NCI-H187 (cell line): ENCODE measurements around the gene DYDC1.
"Not testable (repeated sequence)": the region's sequence is repeated elsewhere in the genome, so short reads cannot be mapped to it uniquely, and the experiment has no call there.

Experiments
- DNase-seq, 2 experiments: peaks; one replicate each; lab custom pipeline; 2025; lab: John Stamatoyannopoulos, UW

Gene DYDC1

DNA sequence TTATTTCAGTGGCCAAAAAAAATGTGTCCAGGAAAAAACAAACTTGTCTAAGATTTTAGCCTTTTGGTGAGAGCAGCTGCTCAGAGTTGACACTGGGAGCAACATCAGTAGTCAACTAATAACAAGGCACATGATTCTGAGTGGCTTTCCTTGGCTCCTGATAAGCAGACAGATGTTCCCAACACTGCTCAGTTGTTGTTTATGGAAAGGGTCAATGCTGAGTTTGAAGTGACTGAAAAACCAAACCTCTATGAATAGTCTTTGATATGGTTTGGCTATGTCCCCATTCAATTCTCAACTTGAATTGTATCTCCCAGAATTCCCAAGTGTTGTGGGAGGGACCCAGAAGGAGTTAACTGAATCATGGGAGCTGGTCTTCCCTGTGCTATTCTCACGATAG is 12.3 kb downstream of the DYDC1 start:
- no peak for DNase-seq

DNA sequence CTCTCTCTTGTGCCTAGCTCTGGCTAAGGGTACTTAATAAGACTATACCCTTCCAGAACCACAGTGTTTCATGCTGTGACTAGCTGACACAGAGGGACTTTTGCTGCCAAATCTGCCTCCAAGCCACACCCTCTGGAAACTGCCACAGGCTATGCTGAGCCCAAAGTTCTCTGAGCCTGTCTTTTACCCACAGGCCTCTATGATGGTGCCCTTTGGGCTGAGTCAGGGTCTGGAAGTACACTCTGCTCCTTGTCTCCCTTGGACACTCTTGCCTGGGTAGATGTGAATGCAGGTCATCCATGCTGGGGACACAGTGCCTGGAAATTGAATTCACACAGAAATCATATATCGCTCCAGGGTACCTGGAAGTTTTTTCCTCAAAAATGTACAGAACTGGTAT is 22.6 kb downstream of the DYDC1 start:
- DNase-seq, result no peak

DNA sequence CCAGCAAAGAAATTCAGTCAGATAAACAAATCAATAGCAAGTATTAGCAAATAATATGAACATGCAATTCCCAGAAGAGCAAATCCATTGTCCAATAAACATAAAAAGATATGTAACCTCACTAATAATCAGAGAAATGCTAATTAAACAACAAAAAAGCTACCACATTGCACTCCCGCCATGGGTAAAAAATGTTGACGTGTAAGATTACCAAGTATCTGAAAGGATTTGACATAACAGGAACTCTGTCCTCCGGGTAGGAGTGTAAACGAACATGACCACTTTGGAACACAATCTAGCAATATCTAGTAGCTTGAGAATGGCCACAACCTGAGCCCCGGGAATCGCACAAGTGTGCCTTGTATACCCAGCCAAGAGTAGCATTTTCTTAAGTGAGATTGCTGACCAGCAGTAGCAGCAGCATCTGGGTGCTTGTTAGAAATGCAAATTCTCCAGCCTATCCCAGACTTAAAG is 31.6 kb downstream of the DYDC1 start:
- DNase-seq, result no peak

DNA sequence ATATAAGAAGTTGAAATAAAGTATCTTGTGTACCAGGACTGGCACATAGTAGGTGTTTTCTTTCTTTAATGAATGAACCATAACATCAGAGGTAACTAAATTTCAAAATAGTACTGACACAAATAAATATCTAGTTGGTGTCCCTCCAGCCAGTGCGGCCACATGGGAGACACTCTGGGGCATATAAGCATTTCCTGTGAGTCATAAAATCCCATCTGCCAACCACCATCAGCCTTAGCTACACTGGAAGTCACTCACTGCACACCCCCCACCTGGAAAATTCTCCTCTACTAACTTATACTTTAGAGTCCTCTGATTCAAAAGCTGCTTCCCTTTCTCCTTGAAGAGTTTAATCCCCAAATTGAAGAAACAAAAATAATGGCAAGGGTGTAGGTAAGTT is 32.5 kb downstream of the DYDC1 start:
- no peak for DNase-seq

DNA sequence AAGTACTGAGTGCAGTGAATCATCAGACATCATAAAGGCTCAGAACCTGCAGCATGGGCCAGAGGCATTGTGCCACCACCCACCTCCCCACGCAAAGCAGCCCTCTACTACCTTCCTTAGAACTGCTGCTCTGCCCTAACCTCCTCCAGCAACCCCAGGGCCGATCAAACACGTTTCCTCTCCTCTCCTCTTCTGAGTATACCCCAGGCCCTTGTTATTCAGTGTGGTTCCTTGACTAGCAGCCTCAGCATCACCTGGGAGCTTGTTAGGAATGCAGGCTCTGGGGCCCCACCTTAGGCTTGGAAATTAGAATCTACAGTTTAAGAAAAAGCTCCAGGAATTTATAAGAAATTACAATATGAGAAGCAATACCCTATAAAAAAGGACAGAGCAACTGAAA is 33.2 kb downstream of the DYDC1 start:
- DNase-seq, result no peak

DNA sequence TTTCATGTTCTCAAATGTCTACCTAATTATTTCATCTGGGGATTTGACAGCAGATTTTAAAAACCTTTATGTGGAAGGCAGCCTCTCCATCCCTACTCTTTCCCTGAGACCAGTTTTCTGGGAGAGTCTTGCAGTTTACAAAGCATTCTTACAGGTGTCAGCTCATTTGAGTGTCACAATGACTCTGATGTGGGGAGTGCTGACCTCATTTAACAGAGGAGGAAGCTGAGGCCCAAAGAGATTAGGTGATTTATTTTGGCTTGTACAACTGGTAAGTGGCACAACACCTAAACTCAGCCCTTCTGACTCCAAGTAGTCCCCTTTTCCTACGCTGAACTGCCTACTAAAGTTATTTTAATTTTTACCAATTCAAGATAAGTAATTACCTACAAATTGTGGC is 33.8 kb downstream of the DYDC1 start:
- no peak for DNase-seq

DNA sequence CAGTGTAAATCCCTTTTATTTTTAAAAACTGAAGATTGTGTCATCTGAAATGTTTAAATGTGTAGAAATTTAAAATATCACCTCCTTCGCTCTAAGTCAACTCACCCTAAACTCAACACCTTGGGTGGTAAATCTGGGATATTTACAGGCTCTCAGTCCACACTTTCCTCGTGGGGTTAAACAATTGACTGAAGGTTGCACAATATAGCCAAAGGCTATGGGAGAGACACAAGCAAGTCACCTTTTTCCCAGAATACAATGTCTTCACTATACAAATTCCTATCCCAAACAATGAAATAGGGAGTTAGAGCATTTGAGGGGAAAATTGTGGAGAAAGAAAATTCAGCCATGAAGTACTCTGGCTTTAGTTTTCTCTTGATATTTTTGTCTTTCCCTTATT is 34.4 kb downstream of the DYDC1 start:
- no peak for DNase-seq

DNA sequence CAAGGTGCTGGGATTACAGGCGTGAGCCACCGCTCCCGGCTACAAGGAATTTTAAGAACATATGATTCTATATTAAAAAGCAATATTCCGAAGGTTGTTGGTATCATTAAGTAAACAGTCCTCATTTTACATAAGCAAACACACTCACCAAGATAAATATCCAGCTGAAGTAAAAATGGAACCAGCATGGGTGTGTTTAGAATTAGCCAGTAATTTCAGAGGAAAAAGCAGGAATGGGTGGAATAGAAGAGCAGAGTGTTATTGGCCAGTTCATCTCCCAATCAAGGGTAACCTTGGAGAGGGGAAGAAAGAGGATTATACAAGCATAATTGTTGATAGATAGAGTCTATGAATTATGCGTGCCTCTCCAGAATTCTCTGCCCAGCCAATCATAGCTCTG is 35.4 kb downstream of the DYDC1 start:
- DNase-seq, result no peak

DNA sequence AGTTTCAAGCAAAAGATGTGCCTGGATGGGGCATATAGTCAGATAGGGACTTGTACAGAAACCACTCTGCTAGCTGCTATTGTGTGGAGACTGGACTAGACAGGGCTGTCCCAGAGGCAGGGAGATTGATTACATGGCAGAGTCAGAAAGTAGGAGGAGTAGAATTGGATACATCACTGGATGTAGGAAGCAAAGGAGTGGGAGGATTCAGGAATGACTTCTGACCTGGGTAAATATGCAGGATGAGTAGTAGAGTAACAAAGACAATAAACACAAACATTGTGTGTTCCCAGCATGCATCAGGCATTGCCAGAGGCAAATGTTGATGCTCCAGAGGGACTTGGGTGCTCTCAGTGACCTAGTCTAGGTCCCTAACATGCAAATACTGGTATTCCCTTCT is 36.2 kb downstream of the DYDC1 start:
- DNase-seq, result no peak

DNA sequence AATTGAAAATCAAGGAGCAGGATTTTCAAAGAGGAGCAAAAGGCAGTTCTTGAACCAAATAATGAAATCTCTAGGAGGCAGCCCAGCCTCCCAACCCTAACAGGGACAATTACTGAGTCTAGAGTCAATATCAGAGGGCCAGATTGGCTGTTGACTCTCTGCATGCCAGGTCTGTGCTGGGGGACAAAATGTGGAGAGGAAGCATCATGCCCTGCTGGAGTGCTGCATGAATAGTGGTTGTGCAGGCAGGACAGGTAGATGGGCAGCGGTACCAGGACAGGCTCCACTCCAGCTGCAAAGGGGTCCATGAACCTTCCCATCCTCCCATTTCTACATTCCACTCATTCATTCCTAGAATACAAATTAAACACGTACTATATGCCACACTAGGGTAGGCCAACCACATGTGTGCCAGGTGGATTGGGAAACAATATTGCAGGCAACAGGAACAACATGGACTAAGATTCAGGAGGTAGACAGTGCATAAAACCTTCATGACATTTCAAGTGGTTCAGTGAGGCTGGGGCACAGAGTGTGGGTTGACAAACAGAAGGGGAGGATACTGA is 36.7 kb downstream of the DYDC1 start:
- DNase-seq, result no peak

DNA sequence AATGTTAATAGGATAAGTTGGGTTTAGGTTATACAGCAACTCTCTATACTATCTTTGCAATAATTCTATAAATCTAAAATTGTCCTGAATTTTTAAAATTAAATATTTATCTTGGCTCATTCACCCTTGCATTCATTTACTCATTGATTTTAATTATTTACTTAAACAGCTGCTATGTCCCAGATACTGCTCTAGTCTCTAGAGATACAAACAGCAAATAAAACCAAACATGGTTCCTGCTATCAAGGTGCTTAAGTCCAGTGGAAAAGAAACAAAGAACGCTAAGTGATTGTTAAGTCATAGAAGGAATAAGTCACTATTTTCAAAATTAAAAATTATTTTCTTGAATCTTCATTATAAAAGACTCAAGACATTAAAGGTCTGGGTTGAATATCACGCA is 37.2 kb downstream of the DYDC1 start:
- DNase-seq, result no peak

DNA sequence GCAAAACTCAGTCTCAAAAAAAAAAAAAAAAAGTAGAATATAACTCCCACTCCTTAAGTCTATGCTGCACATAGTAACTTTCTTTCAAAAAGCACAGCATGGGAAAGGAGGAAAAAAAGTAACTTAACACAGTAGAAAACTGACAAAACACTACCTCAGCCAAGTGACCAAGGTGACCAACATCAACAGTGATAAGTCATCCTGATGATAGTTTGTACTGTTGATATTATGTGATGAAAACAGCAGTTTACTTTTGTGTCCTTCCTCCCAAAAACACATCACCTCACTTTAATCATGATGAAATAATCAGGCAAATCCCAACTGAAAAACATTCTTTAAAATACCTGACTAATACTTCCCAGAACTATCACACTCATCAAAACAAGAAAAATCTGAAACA is 37.8 kb downstream of the DYDC1 start:
- DNase-seq, result no peak

DNA sequence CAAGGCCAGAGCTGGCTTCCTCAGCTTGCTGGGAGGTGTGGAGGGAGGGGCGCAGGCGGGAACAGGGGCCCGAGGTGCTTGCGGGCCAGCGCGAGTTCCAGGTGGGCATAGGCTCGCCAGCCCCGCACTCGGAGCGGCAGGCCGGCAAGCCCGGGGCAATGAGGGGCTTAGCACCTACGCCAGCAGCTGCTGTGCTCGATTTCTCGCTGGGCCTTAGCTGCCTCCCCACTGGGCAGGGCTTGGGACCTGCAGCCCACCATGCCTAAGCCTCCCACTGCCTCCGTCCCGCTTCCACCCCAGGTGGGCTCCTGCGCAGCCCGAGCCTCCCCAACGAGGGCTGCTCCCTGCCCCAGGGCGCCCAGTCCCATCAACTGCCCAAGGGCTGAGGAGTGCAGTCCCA is 41.2 kb downstream of the DYDC1 start:
- DNase-seq, result no peak

DNA sequence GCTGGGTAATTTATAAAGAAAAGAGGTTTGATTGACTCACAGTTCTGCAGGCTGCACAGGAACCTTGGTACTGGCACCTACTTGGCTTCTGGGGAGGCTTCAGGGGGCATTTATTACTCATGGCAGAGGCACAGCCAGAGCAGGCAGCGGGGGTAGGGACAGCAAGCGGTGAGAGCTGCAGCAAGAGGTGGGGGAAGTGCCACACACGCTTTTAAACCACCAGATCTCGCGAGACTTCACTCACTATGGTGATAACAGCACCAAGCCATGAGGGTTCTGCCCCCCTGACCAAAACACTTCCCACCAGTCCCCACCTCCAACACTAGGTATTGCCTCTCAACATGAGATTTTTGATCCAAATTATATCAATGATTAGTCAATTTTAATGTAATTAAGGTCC is 43.0 kb downstream of the DYDC1 start:
- DNase-seq, result no peak

DNA sequence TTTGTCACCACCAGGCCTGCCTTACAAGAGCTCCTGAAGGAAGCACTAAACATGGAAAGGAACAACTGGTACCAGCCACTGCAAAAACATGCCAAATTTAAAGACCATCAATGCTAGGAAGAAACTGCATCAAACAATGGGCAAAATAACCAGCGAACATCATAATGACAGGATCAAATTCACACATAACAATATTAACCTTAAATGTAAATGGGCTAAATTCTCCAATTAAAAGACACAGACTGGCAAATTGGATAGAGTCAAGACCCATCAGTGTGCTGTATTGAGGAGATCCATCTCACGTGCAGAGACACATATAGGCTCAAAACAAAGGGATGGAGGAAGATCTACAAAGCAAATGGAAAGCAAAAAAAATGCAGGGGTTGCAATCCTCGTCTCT is 50.6 kb downstream of the DYDC1 start:
- DNase-seq, result not testable (repeated sequence)

DNA sequence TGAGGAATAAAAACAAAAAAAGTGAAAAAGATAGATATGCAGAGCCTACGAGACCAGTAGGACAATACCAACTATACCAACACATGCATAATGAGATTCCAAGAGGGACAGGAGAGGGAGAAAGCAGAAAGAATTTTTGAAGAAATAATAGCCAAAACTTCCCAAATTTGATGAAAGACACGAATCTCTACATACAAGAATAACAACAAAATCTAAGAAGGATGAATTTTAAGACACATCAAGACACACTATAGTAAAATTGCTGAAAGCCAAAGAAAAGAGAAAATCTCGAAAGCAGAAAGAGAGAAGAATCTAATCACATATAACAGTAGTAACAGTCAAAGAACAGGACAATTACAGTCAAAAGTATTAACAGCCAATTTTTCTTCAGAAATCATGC is 59.6 kb downstream of the DYDC1 start:
- no peak for DNase-seq

DNA sequence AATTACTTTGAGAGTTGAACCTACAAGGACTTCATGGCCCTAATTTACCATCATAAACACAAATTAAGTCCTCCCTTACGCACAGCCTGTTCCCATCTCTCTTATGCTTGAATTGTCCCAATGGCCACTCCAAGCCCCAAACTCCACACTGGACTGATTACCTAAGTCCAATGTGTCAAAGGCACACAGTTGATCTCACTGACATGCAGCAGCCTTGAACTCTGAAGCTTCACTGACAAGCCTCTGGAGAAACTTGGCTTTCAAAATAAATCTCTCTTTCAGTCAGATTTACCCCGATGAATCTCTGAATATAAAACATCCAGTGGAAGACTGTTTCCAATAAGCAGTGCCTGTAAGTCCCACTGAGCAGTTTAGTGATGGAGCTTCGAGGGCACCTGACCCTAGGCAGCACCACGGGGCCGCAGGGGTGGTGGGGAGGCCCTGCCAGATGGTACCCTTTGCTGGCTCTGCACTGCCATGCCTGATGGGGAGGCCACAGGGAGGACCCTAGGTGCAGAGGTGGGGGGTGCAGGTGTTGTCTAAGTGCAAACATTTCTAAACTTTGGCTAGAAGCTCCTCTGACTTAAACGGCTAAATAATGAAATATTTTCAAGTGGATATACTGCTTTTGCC is 63.8 kb downstream of the DYDC1 start:
- no peak for DNase-seq

DNA sequence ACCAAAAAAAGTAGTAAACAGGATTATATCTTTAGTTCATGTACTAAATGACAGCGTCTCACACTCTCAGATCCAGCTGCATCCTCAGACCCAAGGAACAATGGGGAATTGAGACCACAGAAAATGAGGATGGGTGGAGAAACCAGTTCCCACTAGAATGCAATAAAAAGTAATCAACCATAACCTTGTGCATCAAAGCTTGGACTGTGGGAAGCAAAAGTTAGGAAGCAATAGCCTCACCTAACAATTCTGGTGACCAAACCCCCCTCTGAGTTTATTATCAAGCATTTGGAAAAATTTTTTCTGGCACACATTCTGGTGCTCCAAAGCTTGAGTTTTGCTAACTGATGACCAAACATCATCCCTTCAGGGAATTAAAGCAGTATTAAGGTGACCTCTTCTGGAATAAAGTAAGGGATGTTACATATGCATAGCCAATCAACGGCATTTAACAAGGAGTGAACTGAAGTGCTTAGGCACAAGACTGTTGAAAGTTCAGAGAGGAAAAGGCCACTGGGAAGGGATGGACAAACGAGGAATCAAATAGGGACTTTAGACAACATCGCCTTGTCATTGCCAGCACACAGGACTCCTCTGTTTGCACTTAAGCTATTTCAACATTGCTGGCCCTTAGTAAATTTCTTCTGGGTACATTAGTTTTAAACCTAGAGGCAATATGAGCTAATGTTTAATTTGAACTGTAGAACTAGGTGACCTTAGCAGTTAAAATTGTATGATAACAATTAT is 65.9 kb downstream of the DYDC1 start:
- DNase-seq, result no peak

DNA sequence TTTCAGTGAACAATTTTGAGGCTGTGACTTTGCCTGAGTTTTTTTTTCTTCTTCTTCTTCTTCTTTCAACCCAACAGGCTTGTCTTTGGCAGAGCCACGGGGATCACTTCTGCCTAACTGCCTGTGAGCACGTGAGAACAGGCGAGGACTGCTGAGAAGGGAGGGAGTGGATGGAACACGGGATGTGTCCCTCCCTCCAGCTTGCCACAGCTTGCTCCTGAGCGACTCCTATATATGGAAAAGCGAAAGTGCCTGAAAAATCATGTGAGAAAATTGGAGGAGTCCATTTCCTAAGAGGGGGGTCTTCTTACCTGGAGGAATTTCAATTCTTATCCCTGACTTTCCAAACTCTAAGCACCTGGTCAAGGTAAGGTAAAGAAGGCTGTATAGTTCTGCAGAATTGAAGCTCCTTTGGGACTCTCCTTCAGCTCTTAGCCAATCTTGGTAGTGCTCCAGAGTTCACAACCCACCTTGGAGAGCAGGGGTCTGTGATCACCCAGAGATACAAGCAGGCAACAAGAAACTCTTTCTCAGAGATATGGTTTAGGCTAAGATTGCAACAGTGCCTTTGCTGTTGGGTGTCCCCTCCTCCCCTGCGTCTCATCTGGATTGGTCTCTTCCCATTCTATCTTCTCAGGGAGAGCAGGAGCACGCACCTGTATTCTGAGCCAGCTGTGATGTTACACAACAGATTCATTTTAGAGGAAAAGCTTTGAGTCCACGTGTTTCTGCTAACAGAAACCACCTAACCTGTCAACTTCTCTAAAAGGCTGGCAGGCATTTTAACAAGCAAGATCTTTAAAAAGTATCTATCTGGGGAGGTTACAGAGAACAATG is 66.9 kb downstream of the DYDC1 start, which contains the start of gene MAT1A:
Gene MAT1A (minus strand): TSS at position 208 of the 837 bp plus-strand sequence. CDS start 235 bp downstream, outside the sequence.
- no peak for DNase-seq

DNA sequence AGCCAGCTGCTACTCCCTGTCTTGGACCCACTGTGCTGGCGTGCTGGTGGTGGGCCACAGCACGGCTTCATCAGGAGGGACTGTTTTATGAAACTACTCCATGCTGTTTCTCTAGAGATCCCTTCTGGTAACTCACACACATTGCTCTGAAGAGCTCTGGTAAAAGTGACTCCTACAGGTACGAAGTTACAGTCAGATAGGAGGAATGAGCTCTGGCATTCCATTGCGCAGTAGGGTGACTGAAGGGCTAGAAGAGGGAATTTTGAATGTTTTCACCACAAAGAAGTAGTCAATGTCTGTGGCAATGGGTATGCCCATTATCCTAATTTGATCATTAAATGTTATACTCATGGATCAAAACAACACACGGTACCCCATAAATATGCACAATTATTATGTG is 67.7 kb downstream of the DYDC1 start:
- DNase-seq, result no peak
